DOHH2 (cell line): ENCODE data around the gene BLM.

ENCODE experiments used
- H3F3A ChIP-seq: fragments of 200-600 bp; sonication (generic), shearing (Covaris generic); 2 replicates; pipeline ENCODE4 v1.6.0; 2016; ENCODE audit warnings: antibody characterized with exemption, mild to moderate bottlenecking; ENCODE audit not compliant: control insufficient read depth, insufficient read depth
- H3K27ac ChIP-seq: fragments of 200-600 bp; sonication (generic); 2 replicates; pipeline ENCODE4 v1.5.1; 2014; ENCODE audit warnings: low read depth, mild to moderate bottlenecking, low read length, moderate library complexity
- H3K27me3 ChIP-seq: fragments of 200-600 bp; sonication (generic); 2 replicates; pipeline ENCODE4 v1.6.1; 2014; ENCODE audit warnings: mild to moderate bottlenecking, low read length, mixed read lengths; ENCODE audit not compliant: control insufficient read depth
- H3K36me3 ChIP-seq: fragments of 200-600 bp; sonication (generic); 2 replicates; pipeline ENCODE4 v1.6.1; 2014; ENCODE audit warnings: mild to moderate bottlenecking, low read length, moderate library complexity, mixed read lengths; ENCODE audit not compliant: control insufficient read depth
- H3K4me1 ChIP-seq: fragments of 200-600 bp; sonication (generic); 2 replicates; pipeline ENCODE4 v1.6.1; 2014; ENCODE audit warnings: mild to moderate bottlenecking, low read length, mixed read lengths; ENCODE audit not compliant: control insufficient read depth
- H3K4me2 ChIP-seq: fragments of 200-600 bp; sonication (generic); 2 replicates; pipeline ENCODE4 v1.6.0; 2014; ENCODE audit warnings: mild to moderate bottlenecking, low read length, moderate library complexity
- H3K4me3 ChIP-seq: fragments of 200-600 bp; sonication (generic); 2 replicates; pipeline ENCODE4 v1.5.1; 2014; ENCODE audit warnings: mild to moderate bottlenecking, low read length, mixed read lengths
- H3K79me2 ChIP-seq: fragments of 200-600 bp; sonication (generic); 2 replicates; pipeline ENCODE4 v1.6.1; 2014; ENCODE audit warnings: mild to moderate bottlenecking, low read length, mixed read lengths; ENCODE audit not compliant: control insufficient read depth
- H3K9me2 ChIP-seq: fragments of 200-600 bp; sonication (generic); replicated peaks from 2 replicates; pipeline ENCODE4 v1.6.1; 2014; ENCODE audit warnings: mild to moderate bottlenecking, low read length, mixed read lengths; ENCODE audit not compliant: control insufficient read depth
- H3K9me3 ChIP-seq: fragments of 200-600 bp; sonication (generic); 2 replicates; pipeline ENCODE4 v1.6.1; 2014; ENCODE audit warnings: antibody characterized with exemption, low read length, mixed read lengths; ENCODE audit not compliant: control insufficient read depth, insufficient read depth
- H4K20me1 ChIP-seq: fragments of 200-600 bp; sonication (generic); 2 replicates; pipeline ENCODE4 v1.6.0; 2014; ENCODE audit warnings: low read depth, mild to moderate bottlenecking, antibody characterized with exemption, low read length, moderate library complexity; ENCODE audit not compliant: control insufficient read depth, insufficient read depth
- EZH2phosphoT487 ChIP-seq: fragments of 200-600 bp; sonication (generic); IDR thresholded peaks from 2 replicates; pipeline ENCODE4 v1.6.1; 2017; ENCODE audit warnings: borderline replicate concordance, mild to moderate bottlenecking, antibody characterized with exemption, low read length, moderate library complexity, mixed read lengths
- TF ChIP-seq, protein P1 (sequence below): fragments of 200-600 bp; sonication (generic); IDR thresholded peaks from one replicate; pipeline ENCODE4 v1.5.1; 2014; ENCODE audit warnings: antibody characterized with exemption, mild to moderate bottlenecking, low read depth, low read length; ENCODE audit not compliant: poor library complexity, severe bottlenecking

Gene BLM

GRCh38 chr15:90794538-90794937 is 77.4 kb downstream of the BLM start:
- Histone ChIP-seq H3K4me3 (no peak overlapping the region), H3K36me3 (peaks cover 71% of the 10 kb centered on the region), H3K27me3 (no peaks in the 10 kb centered on the region), H3K9me3 (no peaks in the 10 kb centered on the region), H3K9me2 (no peaks in the 10 kb centered on the region), H4K20me1 (no peaks in the 10 kb centered on the region), H3K27ac (no peak overlapping the region), H3F3A (no peaks in the 10 kb centered on the region), H3K79me2 (no peaks in the 10 kb centered on the region), H3K4me1 (no peaks in the 10 kb centered on the region), H3K4me2 (no peak overlapping the region)
- TF ChIP-seq, protein P1, sequence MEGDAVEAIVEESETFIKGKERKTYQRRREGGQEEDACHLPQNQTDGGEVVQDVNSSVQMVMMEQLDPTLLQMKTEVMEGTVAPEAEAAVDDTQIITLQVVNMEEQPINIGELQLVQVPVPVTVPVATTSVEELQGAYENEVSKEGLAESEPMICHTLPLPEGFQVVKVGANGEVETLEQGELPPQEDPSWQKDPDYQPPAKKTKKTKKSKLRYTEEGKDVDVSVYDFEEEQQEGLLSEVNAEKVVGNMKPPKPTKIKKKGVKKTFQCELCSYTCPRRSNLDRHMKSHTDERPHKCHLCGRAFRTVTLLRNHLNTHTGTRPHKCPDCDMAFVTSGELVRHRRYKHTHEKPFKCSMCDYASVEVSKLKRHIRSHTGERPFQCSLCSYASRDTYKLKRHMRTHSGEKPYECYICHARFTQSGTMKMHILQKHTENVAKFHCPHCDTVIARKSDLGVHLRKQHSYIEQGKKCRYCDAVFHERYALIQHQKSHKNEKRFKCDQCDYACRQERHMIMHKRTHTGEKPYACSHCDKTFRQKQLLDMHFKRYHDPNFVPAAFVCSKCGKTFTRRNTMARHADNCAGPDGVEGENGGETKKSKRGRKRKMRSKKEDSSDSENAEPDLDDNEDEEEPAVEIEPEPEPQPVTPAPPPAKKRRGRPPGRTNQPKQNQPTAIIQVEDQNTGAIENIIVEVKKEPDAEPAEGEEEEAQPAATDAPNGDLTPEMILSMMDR: no peak
- TF ChIP-seq EZH2phosphoT487: no peak

GRCh38 chr15:90799639-90800170 is 82.6 kb downstream of the BLM start:
- H3K79me2 ChIP-seq: no peaks in the 10 kb centered on the region
- no peak overlapping the region for H3K27ac ChIP-seq
- H3K4me2 ChIP-seq: no peak overlapping the region
- TF ChIP-seq EZH2phosphoT487: no peak
- TF ChIP-seq, protein P1: no peak
- H3K27me3 ChIP-seq: no peaks in the 10 kb centered on the region
- no peaks in the 10 kb centered on the region for H4K20me1 ChIP-seq
- H3K9me2 ChIP-seq: no peaks in the 10 kb centered on the region
- no peaks in the 10 kb centered on the region for H3K9me3 ChIP-seq
- no peak overlapping the region for H3K4me3 ChIP-seq
- no peaks in the 10 kb centered on the region for H3K4me1 ChIP-seq
- peaks cover 71% of the 10 kb centered on the region for H3K36me3 ChIP-seq
- H3F3A ChIP-seq: 0 out of 2 replicates have a peak, but pooled peaks cover 2% of the 10 kb centered on the region

DNA sequence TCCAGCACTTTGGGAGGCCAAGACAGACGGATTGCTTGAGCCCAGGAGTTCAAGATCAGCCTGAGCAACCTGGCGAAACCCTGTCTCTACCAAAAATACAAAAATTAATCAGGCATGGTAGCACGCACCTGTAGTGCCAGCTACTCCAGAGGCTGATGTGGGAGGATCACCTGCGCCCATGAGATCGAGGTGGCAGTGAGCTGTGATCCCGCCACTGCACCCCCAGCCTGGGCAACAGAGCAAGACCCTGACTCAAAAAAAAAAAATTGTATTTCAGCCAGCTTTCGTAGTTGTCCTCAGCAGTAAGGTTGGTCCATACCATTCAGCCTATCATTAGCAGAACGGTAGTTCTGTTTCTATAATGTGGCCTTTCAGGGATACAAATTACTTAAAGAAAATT is 84.7 kb downstream of the BLM start:
- no peak overlapping the region for H3K4me3 ChIP-seq
- H3K79me2 ChIP-seq: no peaks in the 10 kb centered on the region
- H3K4me2 ChIP-seq: no peak overlapping the region
- peaks cover 63% of the 10 kb centered on the region for H3K36me3 ChIP-seq
- H3K4me1 ChIP-seq: no peaks in the 10 kb centered on the region
- no peaks in the 10 kb centered on the region for H4K20me1 ChIP-seq
- H3K27ac ChIP-seq: no peak overlapping the region
- TF ChIP-seq, protein P1: no peak
- TF ChIP-seq EZH2phosphoT487: no peak
- H3K9me2 ChIP-seq: no peaks in the 10 kb centered on the region
- no peaks in the 10 kb centered on the region for H3K27me3 ChIP-seq
- H3K9me3 ChIP-seq: no peaks in the 10 kb centered on the region
- 0 out of 2 replicates have a peak, but pooled peaks cover 2% of the 10 kb centered on the region for H3F3A ChIP-seq
